Mucosa of descending colon (tissue), 3 donors: ENCODE data around the gene APOH. TPM values are rescaled to one million over a fixed set of nuclear protein-coding genes. Genes with fewer than 3 reads are reported as not detected.

Source experiments
- ATAC-seq: fragments of 200-7000 bp; cut with Tn5 transposase; one replicate; pipeline ENCODE4 v1.9.1; 2020; ENCODE audit warnings: mild to moderate bottlenecking, moderate library complexity
- DNase-seq, 3 donors: peaks; one replicate each; pipeline ENCODE4 v3.0.0-alpha.2; 2020
- H3K36me3 ChIP-seq: fragments of 200-600 bp; one replicate; pipeline ENCODE4 v1.8.0; 2021; ENCODE audit warnings: low read depth, mild to moderate bottlenecking
- H3K4me1 ChIP-seq: fragments of 200-600 bp; one replicate; pipeline ENCODE4 v1.8.0; 2021; ENCODE audit warnings: low read depth, mild to moderate bottlenecking
- H3K4me3 ChIP-seq: fragments of 200-600 bp; one replicate; pipeline ENCODE4 v1.8.0; 2021; ENCODE audit warnings: mild to moderate bottlenecking
- H3K9me3 ChIP-seq: fragments of 200-600 bp; one replicate; pipeline ENCODE4 v1.8.0; 2021; ENCODE audit warnings: mild to moderate bottlenecking
- intact Hi-C, 2 donors: fragments of 100-400 bp; cut with DNase I in 1 of 2; cut with micrococcal nuclease in 1 of 2; formaldehyde crosslinking; loops; one replicate each; pipeline versions ENCODE4 v1.11.0 to v1.11.1; 2022; cut with DNase I, micrococcal nuclease
- total RNA-seq, 3 donors: library from RNA; stranded (reverse); fragmentation: NEBNext Ultra II Directional in 2 of 3; extraction: Animal tissue kit (Norgen Biotek cat#: 25700) in 2 of 3; gene quantifications; one replicate each; pipeline versions ENCODE4 v1.2.1 to v1.2.4, GENCODE V29; 2021 to 2023
- TF ChIP-seq, protein P1 (sequence below): fragments of 200-600 bp; IDR thresholded peaks from one replicate; pipeline ENCODE4 v1.8.0; 2022; ENCODE audit warnings: antibody characterized with exemption, mild to moderate bottlenecking
- donor health status: DM: no; HTN: no; CAD: no; lungs with moderate emphysema.
- donor health status: DM: no; HTN: no; CAD: no.
- donor health status: DM: no; HTN: yes; CAD: no.

APOH gene
- total RNA-seq, 3 donors from 2014 or later: 0.69 to 0.92 TPM; not detected in 1

DNA sequence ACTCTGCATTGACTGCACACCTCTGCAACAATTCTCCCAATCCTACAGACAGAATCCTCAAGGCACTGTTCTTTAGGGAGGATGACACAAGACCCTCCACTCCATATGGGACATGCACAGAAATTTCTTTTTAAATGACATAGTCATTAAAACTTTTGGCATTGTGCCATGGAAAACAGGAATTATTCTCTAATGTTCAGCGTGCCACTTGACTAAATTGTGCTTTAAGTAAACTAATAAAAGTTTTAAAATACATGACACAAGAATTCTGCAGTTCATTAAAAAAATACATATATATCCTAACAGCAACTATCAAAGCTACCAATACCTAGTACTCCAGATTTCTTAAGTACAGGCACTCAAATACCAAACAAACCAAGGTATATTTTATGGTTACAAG, 53.3 kb downstream of the APOH start:
- H3K4me3 ChIP-seq: no peak overlapping the region
- intact Hi-C loops: no loop called here
- H3K4me1 ChIP-seq: no peaks in the 10 kb centered on the region
- TF ChIP-seq, protein P1, sequence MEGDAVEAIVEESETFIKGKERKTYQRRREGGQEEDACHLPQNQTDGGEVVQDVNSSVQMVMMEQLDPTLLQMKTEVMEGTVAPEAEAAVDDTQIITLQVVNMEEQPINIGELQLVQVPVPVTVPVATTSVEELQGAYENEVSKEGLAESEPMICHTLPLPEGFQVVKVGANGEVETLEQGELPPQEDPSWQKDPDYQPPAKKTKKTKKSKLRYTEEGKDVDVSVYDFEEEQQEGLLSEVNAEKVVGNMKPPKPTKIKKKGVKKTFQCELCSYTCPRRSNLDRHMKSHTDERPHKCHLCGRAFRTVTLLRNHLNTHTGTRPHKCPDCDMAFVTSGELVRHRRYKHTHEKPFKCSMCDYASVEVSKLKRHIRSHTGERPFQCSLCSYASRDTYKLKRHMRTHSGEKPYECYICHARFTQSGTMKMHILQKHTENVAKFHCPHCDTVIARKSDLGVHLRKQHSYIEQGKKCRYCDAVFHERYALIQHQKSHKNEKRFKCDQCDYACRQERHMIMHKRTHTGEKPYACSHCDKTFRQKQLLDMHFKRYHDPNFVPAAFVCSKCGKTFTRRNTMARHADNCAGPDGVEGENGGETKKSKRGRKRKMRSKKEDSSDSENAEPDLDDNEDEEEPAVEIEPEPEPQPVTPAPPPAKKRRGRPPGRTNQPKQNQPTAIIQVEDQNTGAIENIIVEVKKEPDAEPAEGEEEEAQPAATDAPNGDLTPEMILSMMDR: no peak
- H3K36me3 ChIP-seq: no peaks in the 10 kb centered on the region
- ATAC-seq (no peak), DNase-seq (no peak)
- no peaks in the 10 kb centered on the region for H3K9me3 ChIP-seq

DNA sequence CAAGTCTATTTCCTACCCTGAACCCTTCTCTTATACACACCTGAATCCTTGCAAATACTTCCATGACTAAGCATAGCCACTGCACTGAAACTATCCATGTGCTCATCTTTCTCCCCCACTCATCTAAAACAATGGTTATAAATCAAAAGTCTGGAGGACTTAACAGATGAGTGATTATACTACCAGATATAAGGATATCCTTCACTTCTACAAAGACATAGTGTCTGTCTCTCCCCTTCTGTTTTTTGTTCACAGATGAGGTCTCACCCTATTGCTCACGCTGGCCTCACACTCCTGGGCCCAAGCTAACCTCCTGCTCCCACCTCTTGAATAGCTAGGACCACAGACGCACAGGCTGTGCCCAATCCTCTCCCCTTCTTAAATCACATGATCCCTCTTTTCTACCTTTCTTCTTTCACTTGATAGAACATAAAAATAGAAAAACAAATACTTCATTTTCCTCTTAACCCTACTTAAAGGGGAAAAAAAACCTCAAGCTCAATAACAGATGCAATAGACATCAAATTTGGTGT, 56.5 kb downstream of the APOH start:
- H3K4me1 ChIP-seq: no peaks in the 10 kb centered on the region
- intact Hi-C loops: no loop called here
- H3K4me3 ChIP-seq: no peak overlapping the region
- TF ChIP-seq, protein P1: no peak
- no peaks in the 10 kb centered on the region for H3K9me3 ChIP-seq
- no peaks in the 10 kb centered on the region for H3K36me3 ChIP-seq
- DNase-seq (no peak), ATAC-seq (no peak)

DNA sequence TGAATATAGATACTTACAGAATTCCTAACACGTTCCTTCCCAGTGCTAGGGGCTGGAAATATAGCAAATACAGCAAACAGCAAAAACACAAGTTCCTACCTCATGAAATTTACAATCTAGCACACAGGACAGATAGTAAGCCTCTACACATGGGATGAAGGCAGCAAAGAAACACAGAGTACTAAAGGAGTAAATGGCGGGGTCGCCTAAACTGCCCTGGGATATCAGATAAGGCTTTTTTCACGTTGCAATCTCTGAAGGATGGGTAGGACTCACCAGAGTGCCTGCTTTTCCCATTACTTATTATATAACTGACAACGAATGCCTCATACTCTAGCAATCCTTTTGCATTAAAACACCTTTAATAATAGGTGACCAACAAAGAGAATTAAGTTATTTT, 57.1 kb downstream of the APOH start:
- Histone ChIP-seq H3K4me3 (no peak overlapping the region), H3K9me3 (no peaks in the 10 kb centered on the region), H3K4me1 (no peaks in the 10 kb centered on the region), H3K36me3 (no peaks in the 10 kb centered on the region)
- ATAC-seq: no peak
- TF ChIP-seq, protein P1: no peak
- intact Hi-C loops: no loop called here
- no peak for DNase-seq

DNA sequence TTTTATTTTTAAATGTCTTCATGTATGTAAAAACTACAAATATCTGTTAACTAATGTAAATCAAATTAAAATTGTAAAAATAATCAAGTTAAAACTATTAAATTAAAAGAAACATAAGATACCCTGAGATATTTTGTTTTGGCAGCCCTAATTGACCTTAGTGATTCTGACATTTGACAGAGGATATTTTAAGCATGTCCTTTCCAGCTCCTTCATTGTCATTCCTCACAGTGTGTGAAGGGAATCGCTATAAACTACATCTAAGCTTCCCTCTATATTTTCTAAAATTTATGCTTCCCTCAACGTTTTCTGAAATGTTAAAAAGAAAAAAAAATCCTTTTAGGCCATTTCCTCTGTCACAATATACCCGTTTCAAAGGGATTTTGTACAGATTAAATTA, 57.5 kb downstream of the APOH start:
- Histone ChIP-seq H3K9me3 (no peaks in the 10 kb centered on the region), H3K36me3 (no peaks in the 10 kb centered on the region), H3K4me1 (no peaks in the 10 kb centered on the region), H3K4me3 (no peak overlapping the region)
- DNase-seq: no peak
- ATAC-seq: no peak
- TF ChIP-seq, protein P1: no peak
- intact Hi-C loops: no loop called here

DNA sequence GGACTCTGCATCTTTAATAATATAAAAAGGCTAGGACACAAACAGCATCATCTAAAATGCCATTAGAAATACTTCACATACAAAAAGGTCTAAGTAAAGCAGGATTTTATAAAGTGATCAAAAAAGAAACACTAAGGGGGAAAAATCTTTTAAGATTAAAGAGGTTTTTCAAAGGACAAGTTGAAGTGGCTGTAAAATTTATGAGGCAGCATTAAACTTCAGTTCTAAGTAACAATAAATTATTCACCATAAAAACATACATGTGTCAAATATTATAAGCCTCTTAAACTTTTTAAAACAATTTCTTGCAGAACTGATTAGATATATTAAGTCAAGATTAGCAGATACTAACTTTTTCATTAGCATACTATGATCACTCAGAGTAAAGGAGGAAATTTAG, 58.0 kb downstream of the APOH start:
- TF ChIP-seq, protein P1: no peak
- no peak for ATAC-seq
- intact Hi-C loops: no loop called here
- DNase-seq: no peak
- H3K4me1 ChIP-seq: no peaks in the 10 kb centered on the region
- H3K9me3 ChIP-seq: no peaks in the 10 kb centered on the region
- no peaks in the 10 kb centered on the region for H3K36me3 ChIP-seq
- no peak overlapping the region for H3K4me3 ChIP-seq

DNA sequence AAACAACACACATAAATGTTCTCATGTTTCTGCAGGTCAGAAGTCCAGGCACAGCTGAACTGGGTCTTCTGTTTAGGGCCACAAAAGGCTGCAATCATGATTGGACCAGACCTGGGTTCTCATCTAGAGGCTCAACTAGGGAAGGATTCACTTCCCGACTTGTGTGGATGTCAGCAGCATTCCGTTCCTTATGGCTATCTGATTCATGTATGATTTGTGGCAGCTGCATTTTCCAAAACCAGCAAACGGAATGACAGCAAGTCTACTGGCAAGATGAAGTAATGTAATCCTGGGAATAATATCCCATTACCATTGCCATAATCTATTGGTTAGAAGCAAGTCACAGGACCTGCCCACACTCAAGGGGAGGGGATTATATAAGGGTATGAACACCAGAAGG, 59.4 kb downstream of the APOH start:
- Histone ChIP-seq H3K9me3 (no peaks in the 10 kb centered on the region), H3K36me3 (no peaks in the 10 kb centered on the region), H3K4me3 (no peak overlapping the region), H3K4me1 (no peaks in the 10 kb centered on the region)
- TF ChIP-seq, protein P1: no peak
- no peak for DNase-seq
- ATAC-seq: no peak
- intact Hi-C loops: loop anchor here in 1 of 2 donors (10.0 kb wide), 1 partner anchor 935 kb away; no protein-coding TSS in a partner anchor
